Activated CD4-positive, alpha-beta T cell treated with anti-CD3 and anti-CD28 coated beads, Interleukin-2, amount 50 U/mL, for 1 hour (primary cell): ENCODE measurements around the gene TRIM6.
"Not testable (repeated sequence)": the region's sequence is repeated elsewhere in the genome, so short reads cannot be mapped to it uniquely, and the experiment has no call there.

Experiments
- DNase-seq: peaks from one replicate; pipeline ENCODE4 v3.0.0-alpha.2; 2020

TRIM6 gene

DNA sequence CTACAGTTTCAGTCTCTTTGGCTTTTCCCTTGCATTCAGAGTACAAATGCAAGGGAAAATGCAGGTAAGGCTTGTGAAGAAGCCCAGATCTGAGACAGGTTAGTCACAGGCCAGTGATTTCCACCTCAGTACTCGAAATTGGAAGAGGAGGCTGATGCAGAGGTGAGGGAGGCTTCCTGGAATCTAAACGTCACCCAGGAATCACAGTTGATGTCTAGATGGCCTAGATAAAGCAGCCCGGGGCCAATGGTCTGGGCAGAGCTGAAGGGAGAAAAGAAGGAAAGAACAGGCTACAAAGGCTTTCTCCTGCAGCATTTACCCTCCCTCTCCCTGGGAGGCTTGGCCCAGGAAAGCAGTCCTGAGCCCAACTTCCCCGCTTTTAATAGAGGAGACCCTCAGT, 8.5 kb downstream of the TRIM6 start:
- no peak for DNase-seq

DNA sequence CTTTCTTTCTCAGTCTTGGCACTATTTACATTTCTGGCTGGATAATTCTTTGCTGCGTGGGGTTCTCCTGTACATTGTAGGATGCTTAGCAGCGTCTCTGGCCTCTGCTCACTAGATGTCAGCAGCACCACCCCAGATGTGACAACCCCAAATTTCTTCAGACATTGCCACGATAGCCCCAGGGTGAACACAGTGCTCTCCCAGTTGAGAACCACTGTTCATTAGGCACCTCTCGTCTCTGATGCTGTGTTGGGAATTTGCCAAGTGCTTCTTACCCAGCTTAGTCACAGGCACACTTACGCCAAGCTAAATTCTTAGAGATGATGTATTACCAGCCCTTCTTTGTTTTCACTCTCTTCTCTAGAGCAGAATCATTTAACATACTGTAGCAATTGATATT, 9.4 kb downstream of the TRIM6 start:
- no peak for DNase-seq

DNA sequence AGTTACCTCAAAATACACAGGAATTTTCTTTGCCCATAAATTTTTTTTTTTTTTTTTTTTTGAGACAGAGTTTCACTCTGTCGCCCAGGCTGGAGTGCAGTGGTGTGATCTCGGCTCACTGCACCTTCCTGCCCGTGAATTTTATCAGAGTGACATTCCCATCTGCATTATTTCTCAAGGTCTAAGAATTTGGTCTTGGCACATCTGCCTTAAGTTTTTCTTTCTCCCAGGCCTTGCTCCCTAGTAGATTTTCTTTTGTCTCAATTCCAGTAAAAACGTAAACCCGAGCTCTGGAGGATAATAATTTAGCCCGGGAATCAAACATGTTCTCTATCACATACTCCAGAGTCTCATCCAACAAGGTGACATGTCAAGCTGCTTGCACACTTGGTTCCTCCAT, 12.4 kb downstream of the TRIM6 start:
- no peak for DNase-seq

DNA sequence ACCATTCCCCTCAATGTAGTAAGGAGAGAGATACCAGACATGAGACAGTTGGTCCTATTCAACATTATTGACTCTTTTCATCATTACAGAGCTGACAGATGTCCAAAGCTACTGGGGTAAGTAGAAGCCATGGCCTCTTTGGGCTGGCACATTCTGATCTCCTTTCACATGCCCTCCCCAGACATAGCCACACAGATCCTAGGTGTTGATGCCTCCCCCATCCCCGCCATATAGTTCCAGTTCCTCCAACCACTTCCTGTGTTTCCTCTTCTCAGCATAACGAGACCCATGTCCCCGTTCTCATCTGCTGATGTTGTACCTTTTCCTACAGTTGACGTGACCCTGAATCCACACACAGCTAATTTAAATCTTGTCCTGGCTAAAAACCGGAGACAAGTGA, 14.0 kb downstream of the TRIM6 start:
- DNase-seq, result no peak

DNA sequence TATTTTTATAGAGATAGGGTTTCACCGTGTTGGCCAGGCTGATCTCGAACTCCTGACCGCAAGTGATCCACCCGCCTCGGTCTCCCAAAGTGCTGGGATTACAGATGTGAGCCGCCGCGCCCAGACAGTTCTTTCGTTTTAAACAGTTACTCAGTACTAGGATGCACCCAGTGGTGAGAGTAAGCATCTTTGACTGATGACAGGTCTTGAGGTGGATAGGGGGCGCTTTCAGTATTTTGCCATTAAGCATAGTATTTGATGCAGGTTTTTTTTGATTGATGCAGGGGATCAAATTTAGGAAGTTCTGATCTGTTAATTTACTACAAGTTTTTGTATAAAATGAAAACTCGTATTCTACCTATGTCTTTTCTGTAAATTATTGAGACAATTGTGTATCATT, 15.2 kb downstream of the TRIM6 start:
- DNase-seq, result no peak

DNA sequence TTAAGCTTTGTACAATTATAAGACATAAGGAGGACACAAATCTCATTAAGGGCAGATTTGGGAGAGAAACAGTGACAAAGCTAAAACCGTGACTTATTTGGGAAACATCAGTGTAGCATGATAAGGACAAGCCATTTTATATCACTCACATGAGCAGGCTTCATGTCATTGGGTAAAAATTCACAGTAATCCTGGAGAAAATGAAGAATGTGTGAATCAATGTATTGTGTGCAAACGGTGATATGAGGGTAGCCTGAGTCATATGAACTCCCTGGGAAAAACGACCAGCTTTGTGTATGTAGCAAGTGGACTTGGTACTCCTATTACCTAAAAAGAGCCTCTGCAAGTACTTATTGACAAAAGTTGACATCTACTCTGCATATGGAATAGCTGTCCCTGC, 22.4 kb downstream of the TRIM6 start:
- DNase-seq, result no peak

DNA sequence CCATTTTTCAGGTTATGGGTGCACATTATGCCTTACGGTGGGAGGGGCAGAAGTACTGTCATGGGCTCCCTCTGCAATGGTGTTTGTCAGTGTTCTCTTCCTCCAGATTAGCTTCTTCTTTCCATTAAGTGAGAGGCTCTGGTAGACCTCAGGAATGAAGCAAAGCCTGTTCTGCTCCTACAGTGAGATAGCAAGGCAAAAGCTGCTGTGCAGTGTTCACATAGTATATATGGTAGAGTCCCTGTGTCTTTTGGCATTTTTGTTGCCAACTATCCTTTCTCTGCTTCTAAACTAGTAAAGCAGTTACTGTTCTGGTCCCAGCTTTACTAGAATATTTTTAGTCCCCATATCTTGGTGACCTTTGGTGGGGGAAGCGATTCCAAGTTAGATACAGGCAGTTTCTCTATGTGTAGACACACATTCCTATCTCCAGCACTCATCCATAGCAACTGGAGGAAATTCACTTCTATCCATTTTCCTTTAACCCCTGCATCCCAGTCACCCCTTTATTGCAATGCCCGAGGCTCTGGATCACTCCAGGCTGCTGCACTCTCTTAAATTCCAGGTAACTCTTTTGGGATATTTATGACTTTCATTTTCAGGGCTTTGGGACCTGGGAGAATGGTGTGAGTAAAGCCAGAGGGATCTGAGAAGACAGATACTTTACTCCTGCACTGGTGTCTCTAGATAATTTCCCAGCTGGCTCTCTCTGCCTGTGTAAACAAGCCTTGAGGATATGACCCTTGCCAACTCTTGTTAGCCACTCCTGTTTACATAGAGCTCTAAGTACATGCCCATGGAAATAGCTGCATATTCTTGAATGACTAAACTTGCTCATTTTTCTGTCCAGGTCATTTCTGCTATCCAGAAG, 24.4 kb downstream of the TRIM6 start:
- DNase-seq, result no peak

DNA sequence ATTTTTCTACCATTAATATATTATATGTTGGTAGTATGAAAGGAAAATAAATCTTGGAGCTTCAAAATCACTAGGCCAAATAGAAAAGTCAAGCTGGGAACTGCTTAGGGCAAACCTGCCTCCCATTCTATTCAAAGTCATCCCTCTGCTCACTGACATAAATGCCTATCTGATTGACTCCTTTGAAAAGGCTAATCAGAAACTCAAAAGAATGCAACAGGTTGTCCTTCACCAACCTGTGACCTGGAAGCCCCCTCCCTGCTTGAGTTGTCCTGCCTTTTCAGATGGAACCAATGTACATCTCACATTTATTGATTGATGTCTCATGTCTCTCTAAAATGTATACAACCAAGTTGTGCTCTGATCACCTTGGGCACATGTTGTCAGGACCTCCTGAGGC, 25.1 kb downstream of the TRIM6 start:
- DNase-seq, result no peak

DNA sequence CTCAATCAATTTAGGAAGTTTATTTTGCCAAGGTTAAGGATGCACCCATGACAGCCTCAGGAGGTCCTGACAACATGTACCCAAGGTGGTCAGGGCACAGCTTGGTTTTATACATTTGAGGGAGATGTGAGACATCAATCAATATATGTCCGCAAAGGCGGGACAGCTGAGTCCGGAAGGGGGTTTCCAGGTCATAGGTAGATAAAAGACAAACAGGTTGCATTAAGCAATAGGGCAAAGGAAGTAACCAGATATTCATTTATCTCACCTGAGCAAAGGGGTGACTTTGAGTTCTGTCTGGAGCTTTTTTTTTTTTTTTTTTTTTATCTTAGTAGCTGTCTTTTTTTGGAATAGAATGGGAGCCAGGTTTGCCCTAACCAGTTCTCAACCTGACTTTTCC, 26.4 kb downstream of the TRIM6 start:
- DNase-seq, result no peak

DNA sequence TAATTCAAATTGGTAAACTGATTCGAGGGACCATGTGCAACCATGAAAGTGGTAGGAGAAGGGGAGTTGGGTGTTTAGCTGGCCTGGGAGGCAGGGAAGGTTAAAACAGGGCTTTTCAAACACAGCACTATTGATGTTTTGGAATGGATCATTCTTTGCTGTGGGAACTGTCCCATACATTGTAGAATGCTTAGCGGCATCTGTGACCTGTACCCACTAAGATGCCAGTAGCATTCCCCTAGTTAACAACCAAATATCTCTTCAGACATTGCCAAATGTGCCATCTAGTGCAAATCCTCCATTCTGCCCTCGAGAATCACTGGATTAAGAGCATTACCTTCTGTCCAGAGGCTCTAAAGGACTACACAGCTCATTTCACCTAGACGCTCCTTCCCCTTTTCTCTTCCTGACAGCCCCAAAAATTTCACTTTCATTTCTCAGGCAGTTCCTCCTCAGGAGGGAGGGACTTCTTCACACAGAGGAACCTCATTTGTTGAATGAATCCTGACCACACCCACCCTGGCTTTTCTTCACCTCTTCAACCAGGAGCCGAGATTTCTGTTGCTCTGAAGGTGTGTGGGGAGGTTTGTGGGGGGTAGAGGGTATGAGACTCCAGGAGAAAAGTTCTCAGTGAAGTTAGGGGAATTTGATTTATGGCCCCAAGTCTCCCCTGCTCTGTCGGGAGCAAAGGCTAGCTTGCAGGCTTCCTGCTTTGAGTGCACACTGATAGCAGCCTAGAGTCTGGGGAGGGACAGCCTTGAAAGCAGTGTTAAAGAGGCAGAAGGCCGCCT, 28.2 kb downstream of the TRIM6 start, which contains the start of gene TRIM34:
TSS of gene TRIM34 (plus strand) at position 513 of the 791 bp plus-strand sequence. CDS start 7,331 bp downstream, outside the sequence.
- peak; percentile 45 for DNase-seq

DNA sequence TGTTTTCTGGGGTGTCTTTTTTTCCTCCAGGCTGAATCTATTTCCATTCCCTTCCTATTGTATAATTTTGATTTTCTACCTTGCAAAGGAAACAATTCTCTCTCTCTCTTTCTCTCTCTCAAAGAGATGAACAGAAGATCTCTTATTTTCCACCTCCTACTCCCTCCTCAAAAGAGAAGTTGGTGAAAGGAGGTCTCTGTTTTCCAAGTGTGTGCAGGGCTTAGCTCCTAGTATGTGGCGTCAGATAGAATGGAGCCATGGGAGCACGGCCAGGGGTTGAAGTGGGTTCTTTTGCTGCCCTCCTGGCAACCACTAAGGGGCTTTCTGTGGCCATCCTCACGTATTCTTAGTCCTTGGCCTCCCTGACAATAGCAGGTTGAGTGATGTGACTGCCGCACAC, 28.8 kb downstream of the TRIM6 start:
- DNase-seq, result no peak

DNA sequence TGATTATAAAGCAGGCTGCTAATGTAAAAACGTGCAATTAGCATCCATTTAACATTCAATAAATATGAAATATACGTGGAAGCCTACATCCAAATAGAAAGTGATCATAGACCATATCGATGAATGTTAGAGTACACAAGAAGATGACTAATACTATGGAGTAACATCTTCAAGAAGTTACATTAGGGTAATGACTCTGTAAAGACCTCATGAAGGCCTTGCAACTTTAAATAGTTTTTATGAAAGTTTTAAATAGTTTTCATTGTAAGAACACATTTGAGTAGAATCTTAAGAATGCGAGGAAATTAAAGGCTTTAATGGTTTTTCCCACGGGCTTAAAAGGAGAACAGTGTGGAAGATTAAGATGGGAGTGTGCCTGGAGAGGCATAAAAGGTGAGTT, 29.8 kb downstream of the TRIM6 start:
- DNase-seq, result no peak

DNA sequence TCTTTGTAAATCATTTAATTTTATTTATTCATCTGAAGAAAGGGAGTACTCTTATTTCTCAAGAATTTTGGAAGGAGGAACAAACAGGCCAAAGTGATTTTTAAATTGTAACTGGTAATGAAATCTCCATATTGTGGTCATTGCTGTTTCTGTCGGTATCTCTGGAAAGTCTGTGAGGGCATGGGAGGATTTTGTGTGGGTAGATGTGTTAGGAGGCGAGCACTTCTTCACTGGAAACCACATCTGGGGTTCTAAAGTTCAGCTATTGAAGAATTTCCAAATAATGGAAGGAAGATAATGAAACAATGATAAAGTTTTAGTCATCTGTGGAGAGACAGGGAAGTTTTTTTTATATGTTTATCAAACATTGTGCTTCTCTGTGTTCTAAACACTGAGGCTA, 35.0 kb downstream of the TRIM6 start:
- DNase-seq, result no peak

DNA sequence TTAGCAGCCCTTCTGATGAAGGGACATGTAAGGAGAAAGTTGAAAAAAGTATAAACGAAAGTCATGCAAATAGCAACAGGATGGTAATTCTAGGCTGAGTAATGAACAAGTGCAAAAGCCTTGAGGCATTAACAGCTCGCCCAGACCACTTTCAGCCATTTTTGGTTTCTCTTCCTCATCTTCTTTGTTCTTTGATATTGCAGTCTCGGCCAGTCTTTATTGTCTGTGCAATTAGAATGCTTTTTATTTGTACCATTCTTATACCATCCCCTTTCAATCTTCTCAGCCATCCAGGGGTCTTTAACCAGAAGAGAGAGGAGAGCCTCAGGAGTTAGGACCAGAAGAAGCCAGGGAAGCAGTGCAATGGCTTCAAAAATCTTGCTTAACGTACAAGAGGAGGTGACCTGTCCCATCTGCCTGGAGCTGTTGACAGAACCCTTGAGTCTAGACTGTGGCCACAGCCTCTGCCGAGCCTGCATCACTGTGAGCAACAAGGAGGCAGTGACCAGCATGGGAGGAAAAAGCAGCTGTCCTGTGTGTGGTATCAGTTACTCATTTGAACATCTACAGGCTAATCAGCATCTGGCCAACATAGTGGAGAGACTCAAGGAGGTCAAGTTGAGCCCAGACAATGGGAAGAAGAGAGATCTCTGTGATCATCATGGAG, 35.7 kb downstream of the TRIM6 start:
- no peak for DNase-seq

DNA sequence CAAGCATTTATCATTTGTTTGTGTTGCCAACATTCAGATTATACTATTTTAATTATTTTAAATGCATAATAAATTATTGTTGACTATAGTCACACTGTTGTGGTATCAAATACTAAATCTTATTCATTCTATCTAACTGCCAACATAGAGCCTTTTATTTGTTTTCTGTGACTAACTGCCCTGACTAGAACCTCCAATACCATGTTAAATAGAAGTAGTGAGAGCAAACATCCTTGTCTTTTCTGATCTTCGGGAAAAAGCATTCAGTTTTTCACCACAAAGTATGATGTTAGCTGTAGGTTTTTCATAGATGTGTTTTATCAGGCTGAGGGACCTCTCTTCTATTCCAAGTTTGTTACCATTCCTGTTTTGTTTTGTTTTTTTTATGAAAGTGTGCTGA, 43.5 kb downstream of the TRIM6 start:
- DNase-seq, result no peak

DNA sequence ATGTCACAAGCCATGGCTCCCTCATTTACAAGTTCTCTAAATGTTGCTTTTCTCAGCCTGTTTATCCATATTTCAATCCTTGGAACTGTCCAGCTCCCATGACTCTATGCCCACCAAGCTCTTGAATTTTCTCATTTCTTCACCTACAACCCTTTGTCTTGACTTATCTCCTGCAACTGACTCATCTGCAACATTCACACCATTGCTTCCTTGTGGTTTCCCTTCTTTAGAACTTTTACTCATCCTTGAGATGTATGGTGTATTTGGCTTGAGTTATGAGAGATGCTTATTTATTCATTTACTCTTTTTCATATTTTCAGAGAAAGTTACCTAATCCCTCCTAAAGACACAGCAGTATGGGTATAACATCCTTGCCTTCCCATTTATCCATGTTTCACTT, 47.1 kb downstream of the TRIM6 start:
- no peak for DNase-seq

DNA sequence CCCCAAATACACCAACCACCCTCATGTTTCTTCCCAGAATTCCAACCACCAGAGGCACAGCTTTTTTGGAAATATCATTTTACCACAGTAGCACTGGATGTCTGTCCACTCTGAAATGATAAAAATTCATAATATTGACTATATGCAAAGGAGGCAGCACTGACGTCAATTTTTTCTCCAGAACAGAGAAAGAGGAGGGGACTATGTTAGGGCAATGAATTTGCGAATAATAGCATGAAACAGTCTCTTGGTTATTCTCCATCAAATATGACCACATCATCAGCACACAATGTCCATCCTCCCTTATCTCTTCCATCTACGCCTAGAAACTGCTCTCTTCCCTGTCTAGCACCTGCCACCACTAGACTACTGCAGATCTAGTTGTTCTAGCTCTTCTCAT, 49.7 kb downstream of the TRIM6 start:
- DNase-seq, result no peak

DNA sequence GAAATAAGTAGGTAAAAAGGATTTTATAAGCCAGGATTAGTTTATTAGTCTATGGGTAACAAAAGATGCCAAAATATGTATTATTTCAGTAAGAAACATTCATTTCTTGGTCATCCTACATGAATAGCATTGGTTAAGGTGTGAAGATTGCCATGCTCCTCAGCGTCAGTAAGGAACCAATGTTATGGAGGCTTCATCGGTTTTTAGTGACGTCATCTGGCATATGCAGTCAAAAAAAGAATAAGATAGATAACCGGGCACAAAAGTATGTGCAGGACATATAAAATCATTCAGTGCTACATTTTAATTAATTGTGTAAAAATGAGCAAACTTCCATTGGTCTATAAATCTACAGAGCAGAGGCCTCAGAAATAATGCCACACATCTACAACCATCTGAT, 59.0 kb downstream of the TRIM6 start:
- DNase-seq, result no peak

DNA sequence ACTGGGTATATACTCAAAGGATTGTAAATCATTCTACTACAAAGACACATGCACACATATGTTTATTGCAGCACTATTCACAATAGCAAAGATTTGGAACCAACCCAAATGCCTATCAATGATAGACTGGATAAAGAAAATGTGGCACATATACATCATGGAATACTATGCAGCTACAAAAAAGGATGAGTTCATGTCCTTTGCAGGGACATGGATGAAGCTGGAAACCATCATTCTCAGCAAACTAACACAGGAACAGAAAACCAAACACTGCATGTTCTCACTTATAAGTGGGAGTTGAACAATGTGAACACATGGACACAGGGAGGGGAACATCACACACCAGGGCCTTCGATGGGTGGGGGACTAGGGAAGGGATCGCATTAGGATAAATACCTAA, 60.5 kb downstream of the TRIM6 start:
- not testable (repeated sequence) for DNase-seq

DNA sequence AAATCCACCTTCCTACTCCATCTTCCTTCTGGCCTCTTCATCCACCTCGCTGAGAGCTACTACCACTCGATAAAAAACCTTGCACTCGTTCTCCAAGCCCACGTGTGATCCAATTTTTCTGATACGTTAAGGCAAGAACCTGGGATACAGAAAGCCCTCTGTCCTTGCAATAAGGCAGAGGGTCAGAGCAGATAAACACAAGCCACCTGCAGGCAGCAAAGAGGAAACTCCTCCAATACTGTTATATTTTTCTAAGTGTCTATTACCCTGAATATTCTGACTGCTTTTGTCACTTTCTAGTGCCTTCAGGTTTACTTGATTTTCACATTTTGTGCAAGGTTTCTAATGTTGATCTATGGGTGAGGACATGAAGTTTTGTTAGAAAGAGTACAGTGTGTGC, 61.9 kb downstream of the TRIM6 start:
- DNase-seq, result no peak
